ENCODE data around the gene SLC22A31.

SLC22A31 gene

GRCh38 chr16:89161763-89162713 lies 38.3 kb downstream of the SLC22A31 start:
- no peak overlapping the region for H3K9ac ChIP-seq (ENCODE audit: low read depth, low read length)
- no peaks in the 10 kb centered on the region for H3K36me3 ChIP-seq (ENCODE audit: insufficient read depth, low read length)
- H3K9me3 ChIP-seq (ENCODE audit: control insufficient read depth, insufficient read depth, low read length): no peaks in the 10 kb centered on the region
- H3K4me1 ChIP-seq (ENCODE audit: insufficient read depth, low read length): peaks cover under 1% of the 10 kb centered on the region; the same call in 1 of the 2 replicates

DNA sequence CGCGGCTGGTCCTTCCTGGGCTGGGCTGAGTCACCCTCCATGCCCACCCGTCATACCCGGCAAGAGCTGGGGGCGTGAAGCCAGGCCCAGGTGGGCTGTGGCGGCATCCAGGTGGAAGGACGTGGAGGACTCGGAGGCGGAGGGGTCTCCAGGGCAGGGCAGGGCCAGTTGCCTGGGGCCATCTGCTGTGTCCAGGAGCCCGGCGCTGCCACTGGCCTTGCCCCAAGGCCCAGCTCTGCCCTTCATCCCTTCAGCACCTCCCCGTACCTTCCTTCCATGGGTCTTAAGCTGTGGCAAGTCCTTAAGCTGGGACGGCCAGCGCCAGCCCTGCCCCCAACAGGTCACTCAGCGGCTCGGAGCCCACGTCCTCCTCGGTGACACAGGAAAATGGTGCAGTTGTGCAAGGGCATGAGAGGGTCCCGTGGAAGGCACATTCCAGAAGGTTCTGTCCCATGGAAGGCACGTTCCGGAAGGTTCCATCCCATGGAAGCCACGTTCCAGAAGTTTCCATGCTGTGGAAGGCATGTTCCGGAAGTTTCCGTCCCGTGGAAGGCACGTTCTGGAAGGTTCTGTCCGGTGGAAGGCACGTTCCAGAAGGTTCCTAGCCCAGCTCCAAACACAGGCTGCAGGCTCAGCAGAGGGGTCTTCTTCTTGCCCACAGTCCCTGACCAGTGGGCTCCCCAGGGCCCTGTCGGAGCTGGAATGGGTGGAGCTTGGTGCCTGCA lies 39.2 kb downstream of the SLC22A31 start:
- H3K9ac ChIP-seq (ENCODE audit: low read depth, low read length): no peak overlapping the region
- no peaks in the 10 kb centered on the region for H3K36me3 ChIP-seq (ENCODE audit: insufficient read depth, low read length)
- H3K4me1 ChIP-seq (ENCODE audit: insufficient read depth, low read length): no peaks in the 10 kb centered on the region
- H3K9me3 ChIP-seq (ENCODE audit: control insufficient read depth, insufficient read depth, low read length): no peaks in the 10 kb centered on the region

DNA sequence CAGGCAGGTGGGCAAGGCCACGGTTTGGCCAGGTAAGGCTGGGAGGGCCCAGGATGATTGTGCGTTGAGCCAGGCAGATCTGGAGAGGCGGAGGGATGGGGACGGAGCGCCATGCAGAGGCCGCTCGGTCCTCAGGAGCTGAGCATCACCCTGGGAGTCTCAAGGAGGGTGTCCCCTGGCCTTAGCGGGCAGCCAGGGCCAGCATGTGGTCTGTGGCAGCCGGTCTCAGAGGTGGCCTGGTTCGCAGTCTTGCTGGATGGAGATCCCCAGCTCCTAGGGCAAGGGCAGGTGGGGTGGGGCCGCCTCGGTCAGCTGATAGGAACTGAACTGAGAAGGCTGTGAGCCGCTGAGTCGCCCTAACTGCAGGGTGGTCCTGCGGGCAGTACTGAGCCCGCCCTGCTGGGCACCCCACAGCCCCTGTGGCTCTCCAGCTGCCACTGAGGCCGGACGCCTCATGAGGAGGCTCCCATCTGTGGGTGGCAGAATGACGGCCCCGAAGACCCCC lies 40.4 kb downstream of the SLC22A31 start:
- Histone ChIP-seq H3K9ac (ENCODE audit: low read depth, low read length) (no peak overlapping the region), H3K9me3 (ENCODE audit: control insufficient read depth, insufficient read depth, low read length) (no peaks in the 10 kb centered on the region), H3K4me1 (ENCODE audit: insufficient read depth, low read length) (no peaks in the 10 kb centered on the region), H3K36me3 (ENCODE audit: insufficient read depth, low read length) (no peaks in the 10 kb centered on the region)

DNA sequence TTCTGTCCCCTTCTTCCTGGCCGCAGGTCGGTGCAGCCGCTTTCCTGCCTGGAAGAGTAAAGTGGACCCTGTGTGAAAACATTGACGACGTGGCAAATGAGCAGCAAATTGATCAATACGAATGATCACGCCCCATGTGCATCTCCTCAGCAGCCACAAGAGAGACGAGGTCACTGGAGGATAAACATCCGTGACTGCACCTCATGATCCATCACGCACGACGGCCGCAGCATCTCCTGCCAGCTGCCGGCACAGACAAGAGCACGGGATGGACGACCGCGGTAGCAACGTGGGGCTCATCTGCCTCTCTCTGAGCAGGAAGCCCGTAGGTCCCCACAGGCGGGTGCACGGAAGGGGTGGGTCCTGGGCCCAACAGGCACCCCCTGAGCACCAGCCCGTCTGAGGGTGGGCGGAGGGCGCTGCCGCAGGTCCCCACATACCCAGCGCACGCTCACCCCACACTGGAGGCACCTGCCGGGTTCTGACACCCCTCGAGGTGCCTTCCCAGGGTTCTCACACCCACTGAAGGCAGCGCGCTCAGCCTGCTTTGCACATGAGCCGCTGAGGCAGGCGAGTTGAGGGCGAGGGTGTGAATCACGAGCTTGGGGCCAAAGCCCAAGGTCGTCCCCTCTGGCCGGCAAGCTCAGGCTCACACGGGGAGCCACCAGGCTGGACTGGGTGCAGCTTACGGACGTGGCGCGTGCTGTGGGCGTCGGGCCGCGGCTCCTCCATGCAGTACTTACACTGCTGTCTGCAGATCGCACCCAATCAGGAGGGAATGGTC lies 41.1 kb downstream of the SLC22A31 start:
- Histone ChIP-seq H3K36me3 (ENCODE audit: insufficient read depth, low read length) (no peaks in the 10 kb centered on the region), H3K9ac (ENCODE audit: low read depth, low read length) (no peak overlapping the region), H3K4me1 (ENCODE audit: insufficient read depth, low read length) (no peaks in the 10 kb centered on the region), H3K9me3 (ENCODE audit: control insufficient read depth, insufficient read depth, low read length) (no peaks in the 10 kb centered on the region)

GRCh38 chr16:89157778-89158177 lies 42.6 kb downstream of the SLC22A31 start:
- H3K4me1 ChIP-seq (ENCODE audit: insufficient read depth, low read length): no peaks in the 10 kb centered on the region
- H3K36me3 ChIP-seq (ENCODE audit: insufficient read depth, low read length): no peaks in the 10 kb centered on the region
- H3K9ac ChIP-seq (ENCODE audit: low read depth, low read length): no peak overlapping the region
- no peaks in the 10 kb centered on the region for H3K9me3 ChIP-seq (ENCODE audit: control insufficient read depth, insufficient read depth, low read length)

GRCh38 chr16:89156740-89157645 lies 43.3 kb downstream of the SLC22A31 start:
- H3K36me3 ChIP-seq (ENCODE audit: insufficient read depth, low read length): no peaks in the 10 kb centered on the region
- no peaks in the 10 kb centered on the region for H3K9me3 ChIP-seq (ENCODE audit: control insufficient read depth, insufficient read depth, low read length)
- no peak overlapping the region for H3K9ac ChIP-seq (ENCODE audit: low read depth, low read length)
- no peaks in the 10 kb centered on the region for H3K4me1 ChIP-seq (ENCODE audit: insufficient read depth, low read length)

DNA sequence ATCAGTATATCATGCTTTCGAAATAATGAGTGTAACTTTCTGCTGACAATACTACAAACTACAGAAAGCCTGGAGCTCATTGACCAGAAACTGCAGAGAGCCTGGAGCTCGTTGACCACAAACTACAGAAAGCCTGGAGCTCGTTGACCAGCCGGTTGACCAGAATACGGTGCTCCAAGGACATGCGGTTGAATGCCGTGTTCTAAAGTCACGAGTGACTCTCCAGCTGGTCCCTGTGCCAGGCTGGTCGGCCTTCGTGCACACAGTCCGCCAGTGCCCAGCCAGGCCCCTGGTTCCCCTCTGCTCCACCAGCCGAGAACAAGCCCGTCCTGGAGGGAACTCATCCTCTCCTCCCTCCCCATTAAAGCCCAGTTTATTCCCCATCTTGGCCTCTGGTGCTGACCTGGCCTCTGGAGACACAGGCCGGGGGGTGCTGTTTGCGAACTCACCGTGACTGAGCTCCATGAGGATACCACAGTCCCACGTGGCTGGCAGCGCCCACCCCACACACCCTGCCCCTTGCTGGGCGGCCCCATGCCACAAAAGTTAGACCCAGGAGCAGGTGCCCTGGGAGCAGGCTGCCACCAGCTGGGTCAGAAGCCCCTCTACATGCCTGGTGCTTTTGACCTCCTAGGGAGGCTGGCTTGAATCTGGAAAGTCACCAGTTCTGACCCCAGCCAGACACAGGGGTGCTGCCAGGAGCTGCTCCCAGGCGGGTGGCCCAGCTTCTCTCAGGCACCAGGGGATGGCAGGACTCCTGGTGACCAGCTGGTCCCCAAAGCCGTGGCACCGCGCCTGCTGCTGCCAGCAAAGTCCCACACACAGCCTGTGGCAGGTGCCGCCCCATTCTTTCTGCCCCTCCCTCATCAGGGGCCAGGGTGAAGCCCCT lies 44.2 kb downstream of the SLC22A31 start:
- peaks cover 1% of the 10 kb centered on the region; the same call in 1 of the 2 replicates for H3K36me3 ChIP-seq (ENCODE audit: insufficient read depth, low read length)
- no peak overlapping the region for H3K9ac ChIP-seq (ENCODE audit: low read depth, low read length)
- no peaks in the 10 kb centered on the region for H3K9me3 ChIP-seq (ENCODE audit: control insufficient read depth, insufficient read depth, low read length)
- no peaks in the 10 kb centered on the region for H3K4me1 ChIP-seq (ENCODE audit: insufficient read depth, low read length)

DNA sequence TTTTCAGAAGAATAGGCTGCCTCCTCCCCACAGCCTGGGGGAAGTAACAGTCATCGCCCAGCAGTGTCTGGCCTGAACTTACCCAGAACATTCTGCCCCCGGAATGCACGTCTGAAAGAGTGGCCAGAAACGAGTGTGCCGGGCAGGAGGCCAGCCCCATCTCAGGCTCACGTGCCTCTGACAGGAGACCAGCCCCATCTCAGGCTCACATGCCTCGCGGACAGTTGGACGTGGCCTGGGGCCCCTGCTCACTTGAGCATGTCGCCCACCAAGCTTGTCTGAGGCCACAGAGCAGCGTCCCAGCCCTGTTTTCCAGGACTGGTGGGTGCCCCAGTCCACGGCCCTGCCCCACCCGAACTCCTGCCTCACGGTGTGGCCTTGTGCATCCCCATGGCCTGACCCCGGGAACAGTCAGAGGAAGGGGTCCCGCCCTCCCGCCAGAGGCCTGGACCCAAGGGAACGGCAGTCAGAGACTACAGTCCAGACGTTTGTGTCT lies 45.1 kb downstream of the SLC22A31 start:
- no peaks in the 10 kb centered on the region for H3K9me3 ChIP-seq (ENCODE audit: control insufficient read depth, insufficient read depth, low read length)
- peaks cover 4% of the 10 kb centered on the region; the same call in 1 of the 2 replicates for H3K36me3 ChIP-seq (ENCODE audit: insufficient read depth, low read length)
- H3K4me1 ChIP-seq (ENCODE audit: insufficient read depth, low read length): no peaks in the 10 kb centered on the region
- no peak overlapping the region for H3K9ac ChIP-seq (ENCODE audit: low read depth, low read length)

GRCh38 chr16:89154390-89155183 lies 45.8 kb downstream of the SLC22A31 start:
- no peaks in the 10 kb centered on the region for H3K4me1 ChIP-seq (ENCODE audit: insufficient read depth, low read length)
- 0 out of 2 replicates have a peak, but pooled peaks cover under 1% of the 10 kb centered on the region for H3K9me3 ChIP-seq (ENCODE audit: control insufficient read depth, insufficient read depth, low read length)
- H3K9ac ChIP-seq (ENCODE audit: low read depth, low read length): no peak overlapping the region
- H3K36me3 ChIP-seq (ENCODE audit: insufficient read depth, low read length): peaks cover 6% of the 10 kb centered on the region; the same call in 1 of the 2 replicates

DNA sequence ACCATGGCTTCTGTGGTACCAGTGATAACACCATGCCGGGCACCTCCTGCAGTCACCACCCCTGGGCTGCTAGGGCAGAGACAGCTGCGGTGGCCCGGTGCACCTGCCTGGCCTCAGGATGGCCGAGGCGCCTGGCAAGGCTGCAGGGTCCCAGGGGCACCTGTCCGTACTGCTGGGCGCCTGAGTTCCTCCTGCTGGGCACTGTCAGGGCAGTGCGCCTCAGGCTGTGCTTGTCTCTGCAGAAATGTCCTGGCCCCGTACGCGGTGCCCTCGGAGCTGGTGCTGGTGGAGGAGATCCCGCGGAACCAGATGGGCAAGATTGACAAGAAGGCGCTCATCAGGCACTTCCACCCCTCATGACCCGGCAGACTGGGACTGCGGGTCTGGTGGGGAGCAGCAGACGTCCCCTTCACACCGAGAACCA lies 46.5 kb downstream of the SLC22A31 start:
- Histone ChIP-seq H3K4me1 (ENCODE audit: insufficient read depth, low read length) (no peaks in the 10 kb centered on the region), H3K9ac (ENCODE audit: low read depth, low read length) (no peak overlapping the region), H3K9me3 (ENCODE audit: control insufficient read depth, insufficient read depth, low read length) (peaks cover 8% of the 10 kb centered on the region), H3K36me3 (ENCODE audit: insufficient read depth, low read length) (peaks cover 9% of the 10 kb centered on the region; the same call in 1 of the 2 replicates)

DNA sequence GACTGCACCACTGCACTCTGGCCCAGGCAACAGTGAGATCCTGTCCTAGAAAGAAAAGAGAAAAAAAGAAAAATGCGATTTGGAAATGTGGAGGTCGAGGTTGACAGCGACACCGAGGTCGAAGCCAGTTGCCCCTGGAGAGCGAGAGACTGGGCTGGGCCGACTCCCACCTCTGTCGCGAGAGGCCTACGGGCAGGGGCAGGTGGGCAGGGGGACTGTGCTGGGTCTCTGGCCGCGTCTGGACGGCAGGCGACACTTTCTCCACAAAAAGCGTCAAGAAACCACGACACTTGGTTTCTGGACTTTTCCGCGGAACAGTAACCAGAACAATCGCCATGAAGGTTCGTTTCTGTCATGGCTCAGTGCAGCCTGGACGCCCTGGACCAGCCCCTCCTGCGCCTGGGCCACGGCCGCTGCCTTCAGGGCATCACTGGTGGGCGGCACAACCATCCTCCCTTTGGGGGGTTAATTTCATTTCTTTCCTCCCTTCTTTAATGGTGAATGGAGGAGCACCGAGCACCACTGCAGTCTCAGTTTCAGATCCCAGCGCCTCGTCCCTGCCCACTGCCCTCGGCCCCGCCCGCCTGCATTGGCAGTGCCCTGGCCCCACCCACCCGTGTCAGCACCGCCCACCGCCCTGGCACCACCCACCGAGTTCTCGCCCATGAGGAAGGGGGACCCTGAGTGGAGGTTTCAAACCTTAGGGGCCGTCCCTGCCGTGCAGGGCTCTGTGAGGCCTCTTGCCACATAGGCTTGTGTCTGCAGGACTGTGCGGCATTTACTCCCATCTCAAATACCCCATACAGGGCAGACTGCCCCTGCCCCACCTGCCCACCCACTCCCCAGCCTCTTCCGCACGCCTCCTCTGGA lies 47.3 kb downstream of the SLC22A31 start:
- Histone ChIP-seq H3K9ac (ENCODE audit: low read depth, low read length) (no peak overlapping the region), H3K4me1 (ENCODE audit: insufficient read depth, low read length) (no peaks in the 10 kb centered on the region), H3K9me3 (ENCODE audit: control insufficient read depth, insufficient read depth, low read length) (peaks cover 12% of the 10 kb centered on the region), H3K36me3 (ENCODE audit: insufficient read depth, low read length) (peaks cover 9% of the 10 kb centered on the region; the same call in 1 of the 2 replicates)

All from ES-I3 (cell line).